Endothelial cell of umbilical vein (primary cell): Measurements from ENCODE around the gene DISP2. TPM values are rescaled to one million over a fixed set of nuclear protein-coding genes. Genes with fewer than 3 reads are reported as not detected.

Experiments
- BruUV-seq: library from RNA; stranded (reverse); fragments of 400-500 nt; replicated peaks from 2 replicates; lab custom pipeline; 2021; lab: Mats Ljungman, UMichigan
- CTCF ChIA-PET: fragments of 300-600, 350-600 bp; sonication (Branson Sonifier 250); formaldehyde crosslinking; loops from one replicate; lab custom pipeline; 2021; ENCODE audit warnings: antibody characterized with exemption, inconsistent platforms; lab: Charles Lee
- POLR2A ChIA-PET: fragments of 300-600, 350-600 bp; sonication (Branson Sonifier 250); formaldehyde crosslinking; loops from one replicate; lab custom pipeline; 2021; ENCODE audit warnings: antibody characterized with exemption, inconsistent platforms; lab: Charles Lee
- DNase-seq: peaks from one replicate; pipeline ENCODE4 v3.0.0-alpha.2; 2011; ENCODE audit warnings: low read depth, low spot score
- FAIRE-seq: peaks from 2 replicates; lab custom pipeline; 2011; peaks lifted over from hg19 to GRCh38; lab: Jason Lieb, UNC
- H2AFZ ChIP-seq: 2 replicates; pipeline ENCODE4 v1.6.0; 2012; ENCODE audit warnings: low read depth, low read length, control low read depth, inconsistent platforms
- H3K27ac ChIP-seq: 2 replicates; pipeline ENCODE4 v1.5.1; 2011; ENCODE audit warnings: low read depth, mild to moderate bottlenecking, control low read depth, low read length, moderate library complexity; ENCODE audit not compliant: insufficient read depth
- H3K27me3 ChIP-seq, 2 experiments: 2 replicates each; pipeline versions ENCODE4 v1.6.0 to v1.6.1; 2011; ENCODE audit warnings: low read length in 2 of 2, mixed read lengths in 1 of 2; ENCODE audit not compliant: control insufficient read depth in 2 of 2, insufficient read depth in 2 of 2
- H3K36me3 ChIP-seq, 2 experiments: 2 replicates in 1 of 2; 3 replicates in 1 of 2; pipeline ENCODE4 v1.5.1; 2011; ENCODE audit warnings: low read length in 2 of 2, mild to moderate bottlenecking in 1 of 2, moderate library complexity in 1 of 2; ENCODE audit not compliant: control insufficient read depth in 2 of 2, insufficient read depth in 2 of 2; ENCODE audit errors: extremely low read depth in 1 of 2
- H3K4me1 ChIP-seq: 3 replicates; pipeline ENCODE4 v1.5.1; 2011; ENCODE audit warnings: mild to moderate bottlenecking, low read length; ENCODE audit not compliant: control insufficient read depth, insufficient read depth; ENCODE audit errors: extremely low read depth
- H3K4me2 ChIP-seq: 2 replicates; pipeline ENCODE4 v1.6.1; 2011; ENCODE audit warnings: low read length, control low read depth, mixed read lengths; ENCODE audit not compliant: insufficient read depth
- H3K4me3 ChIP-seq, 3 experiments: fragments of 200-600 bp in 1 of 3; sonication (generic), shearing (Covaris generic) in 1 of 3; replicated peaks in 1 of 3; 2 replicates each; pipeline ENCODE4 v1.5.1; 2011 to 2016; ENCODE audit warnings: control low read depth in 3 of 3, low read length in 3 of 3, mild to moderate bottlenecking in 2 of 3, inconsistent platforms in 1 of 3, low read depth in 1 of 3, moderate library complexity in 1 of 3; ENCODE audit not compliant: insufficient read depth in 1 of 3
- H3K79me2 ChIP-seq: 2 replicates; pipeline ENCODE4 v1.6.0; 2012; ENCODE audit warnings: low read length, inconsistent platforms; ENCODE audit not compliant: control insufficient read depth, insufficient read depth
- H3K9ac ChIP-seq: replicated peaks from 2 replicates; pipeline ENCODE3; 2011; ENCODE audit warnings: low read length, control low read depth; ENCODE audit not compliant: insufficient read depth; ENCODE audit errors: extremely low read depth
- H3K9me1 ChIP-seq: replicated peaks from 3 replicates; pipeline ENCODE4 v1.6.0; 2011; ENCODE audit warnings: mild to moderate bottlenecking, low read length; ENCODE audit not compliant: control insufficient read depth, insufficient read depth; ENCODE audit errors: extremely low read depth
- H3K9me3 ChIP-seq: replicated peaks from 2 replicates; pipeline ENCODE4 v1.5.1; 2012; ENCODE audit warnings: low read length, inconsistent platforms; ENCODE audit not compliant: control insufficient read depth, insufficient read depth
- H4K20me1 ChIP-seq: replicated peaks from 2 replicates; pipeline ENCODE3; 2011; ENCODE audit warnings: mild to moderate bottlenecking, low read length; ENCODE audit not compliant: control insufficient read depth, insufficient read depth; ENCODE audit errors: extremely low read depth
- EZH2 ChIP-seq: IDR thresholded peaks from 2 replicates; pipeline ENCODE4 v1.6.1; 2012; ENCODE audit warnings: borderline replicate concordance, low read depth, mild to moderate bottlenecking, moderate library complexity, low read length, inconsistent platforms; ENCODE audit not compliant: severe bottlenecking
- FOS ChIP-seq: IDR thresholded peaks from 2 replicates; pipeline ENCODE4 v1.6.1; 2011; ENCODE audit warnings: mild to moderate bottlenecking, low read length, moderate library complexity, borderline replicate concordance; ENCODE audit not compliant: insufficient read depth
- GATA2 ChIP-seq: IDR thresholded peaks from 2 replicates; pipeline ENCODE4 v1.7.0; 2011; ENCODE audit warnings: low read depth, mild to moderate bottlenecking, moderate library complexity, mixed read lengths, low read length; ENCODE audit not compliant: insufficient read length, insufficient read depth
- JUN ChIP-seq: IDR thresholded peaks from 2 replicates; pipeline ENCODE4 v1.6.1; 2011; ENCODE audit warnings: borderline replicate concordance, low read depth; ENCODE audit not compliant: insufficient read length, insufficient read depth
- MYC ChIP-seq: IDR thresholded peaks from one replicate; pipeline ENCODE4 v1.6.1; 2011; ENCODE audit warnings: mild to moderate bottlenecking, low read depth, low read length
- POLR2A ChIP-seq: IDR thresholded peaks from 2 replicates; pipeline ENCODE4 v1.6.1; 2012; ENCODE audit warnings: low read depth, mild to moderate bottlenecking, control low read depth, low read length
- POLR2AphosphoS5 ChIP-seq: IDR thresholded peaks from 2 replicates; pipeline ENCODE4 v1.6.1; 2012; ENCODE audit warnings: low read depth, mild to moderate bottlenecking, control low read depth, low read length, moderate library complexity; ENCODE audit not compliant: insufficient read depth
- dilution Hi-C: fragments of 300-500 bp; cut with MboI; formaldehyde crosslinking; loops from one replicate; pipeline ENCODE4 v1.15.0; 2019; ENCODE audit warnings: low sequenced_read_pairs; ENCODE audit not compliant: extremely low pct_ligation_motif_present
- intact Hi-C: fragments of 100-400 bp; cut with micrococcal nuclease; formaldehyde crosslinking; loops from one replicate; pipeline ENCODE4 v1.10.0; 2022
- polyA plus RNA-seq, 4 experiments: library from polyadenylated mRNA; depleted of rRNA in 3 of 4; stranded (reverse) in 3 of 4; unstranded in 1 of 4; fragments of >200 nt; gene quantifications; 2 replicates each; pipeline versions ENCODE4 v1.2.1 to v1.2.3, GENCODE V29; 2011 to 2012; ENCODE audit warnings: missing spikeins in 1 of 4
- total RNA-seq: library from RNA; stranded (reverse); gene quantifications from 2 replicates; pipeline ENCODE4 v1.2.3, GENCODE V29; 2021
- TF ChIP-seq, protein P1 (sequence below): IDR thresholded peaks from 2 replicates; pipeline ENCODE4 v1.6.1; 2011; ENCODE audit not compliant: insufficient read depth, insufficient read length
- TF ChIP-seq, protein P2 (sequence below), 2 donors: IDR thresholded peaks; 1 replicate in 1 of 2; 2 replicates in 1 of 2; pipeline ENCODE4 v1.5.1; 2011; ENCODE audit warnings: low read length in 2 of 2, mild to moderate bottlenecking in 2 of 2, moderate library complexity in 2 of 2, control low read depth in 1 of 2, inconsistent platforms in 1 of 2, low read depth in 1 of 2; ENCODE audit not compliant: insufficient read depth in 1 of 2; ENCODE audit errors: extremely low read depth in 1 of 2

The DISP2 gene
- total and polyA plus RNA-seq, 2 donors (not counting 3 experiments of a cell fraction or from before 2014, with no cell fraction given), result 0.10 to 1.2 TPM

- H3K4me2 ChIP-seq, result no peak overlapping the region
- no peaks in the 10 kb centered on the region for H3K9me1 ChIP-seq
- H4K20me1 ChIP-seq, result no peaks in the 10 kb centered on the region
- no peaks in the 10 kb centered on the region for H3K79me2 ChIP-seq
- H3K27me3 ChIP-seq, result no peaks in the 10 kb centered on the region
- no peak overlapping the region for H2AFZ ChIP-seq
- H3K36me3 ChIP-seq, result peaks cover 0 to 8% of the 10 kb centered on the region in 2 experiments
- FAIRE-seq (no peak), DNase-seq (no peak)
- ChIA-PET POLR2A (no interaction called here), CTCF (interaction anchor here (1.0 to 2.2 kb wide), 5 partner anchors 8 to 57 kb away, joined by 3 to 11 read pairs (median 4); no protein-coding TSS in a partner anchor)
- no peaks in the 10 kb centered on the region for H3K9me3 ChIP-seq
- intact Hi-C loops, result no loop called here
- H3K27ac ChIP-seq, result no peak overlapping the region
- no TSS peak for BruUV-seq
- H3K4me1 ChIP-seq, result peaks cover 43% of the 10 kb centered on the region
- dilution Hi-C loops, result no loop called here
- TF ChIP-seq POLR2AphosphoS5 (no peak), GATA2 (no peak), POLR2A (no peak), MYC (no peak), EZH2 (no peak), FOS (no peak), JUN (no peak)
- TF ChIP-seq, protein P1, sequence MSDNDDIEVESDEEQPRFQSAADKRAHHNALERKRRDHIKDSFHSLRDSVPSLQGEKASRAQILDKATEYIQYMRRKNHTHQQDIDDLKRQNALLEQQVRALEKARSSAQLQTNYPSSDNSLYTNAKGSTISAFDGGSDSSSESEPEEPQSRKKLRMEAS, result no peak
- TF ChIP-seq, protein P2, sequence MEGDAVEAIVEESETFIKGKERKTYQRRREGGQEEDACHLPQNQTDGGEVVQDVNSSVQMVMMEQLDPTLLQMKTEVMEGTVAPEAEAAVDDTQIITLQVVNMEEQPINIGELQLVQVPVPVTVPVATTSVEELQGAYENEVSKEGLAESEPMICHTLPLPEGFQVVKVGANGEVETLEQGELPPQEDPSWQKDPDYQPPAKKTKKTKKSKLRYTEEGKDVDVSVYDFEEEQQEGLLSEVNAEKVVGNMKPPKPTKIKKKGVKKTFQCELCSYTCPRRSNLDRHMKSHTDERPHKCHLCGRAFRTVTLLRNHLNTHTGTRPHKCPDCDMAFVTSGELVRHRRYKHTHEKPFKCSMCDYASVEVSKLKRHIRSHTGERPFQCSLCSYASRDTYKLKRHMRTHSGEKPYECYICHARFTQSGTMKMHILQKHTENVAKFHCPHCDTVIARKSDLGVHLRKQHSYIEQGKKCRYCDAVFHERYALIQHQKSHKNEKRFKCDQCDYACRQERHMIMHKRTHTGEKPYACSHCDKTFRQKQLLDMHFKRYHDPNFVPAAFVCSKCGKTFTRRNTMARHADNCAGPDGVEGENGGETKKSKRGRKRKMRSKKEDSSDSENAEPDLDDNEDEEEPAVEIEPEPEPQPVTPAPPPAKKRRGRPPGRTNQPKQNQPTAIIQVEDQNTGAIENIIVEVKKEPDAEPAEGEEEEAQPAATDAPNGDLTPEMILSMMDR (IDR thresholded peaks at IDR 0.05; ENCODE audit: extremely low read depth in 1 of 2, insufficient read depth in 1 of 2, low read depth in 1 of 2, low read length in 2 of 2), result no peak
- H3K9ac ChIP-seq, result no peak overlapping the region
- no peak overlapping the region for H3K4me3 ChIP-seq
These were observed 25.8 kb upstream of the DISP2 start for GRCh38 chr15:40332113-40332781.
